Amygdala (tissue), 56 donors: ENCODE data around the gene RASGEF1C.
"Not testable (repeated sequence)": the region's sequence is repeated elsewhere in the genome, so short reads cannot be mapped to it uniquely, and the experiment has no call there.

Experiments used
- DNase-seq, 56 donors: peaks; one replicate each; lab custom pipeline; 2025; lab: John Stamatoyannopoulos, UW

The RASGEF1C gene

GRCh38 chr5:180093241-180093640 is 115.8 kb downstream of the RASGEF1C start:
- no peak for DNase-seq

- DNase-seq: peak in 13 of 56 donors; percentile 12 to 43 (median 24)
Measured at GRCh38 chr5:180090769-180091546, 118.1 kb downstream of the RASGEF1C start.

- DNase-seq: peak in 36 of 56 donors; percentile 19 to 80 (median 48)
Measured at GRCh38 chr5:180090098-180090768, 118.8 kb downstream of the RASGEF1C start.

- DNase-seq: not testable (repeated sequence)
Measured at GRCh38 chr5:180089628-180090027, 119.4 kb downstream of the RASGEF1C start.

GRCh38 chr5:180088561-180088960 is 120.5 kb downstream of the RASGEF1C start:
- no peak for DNase-seq

DNA sequence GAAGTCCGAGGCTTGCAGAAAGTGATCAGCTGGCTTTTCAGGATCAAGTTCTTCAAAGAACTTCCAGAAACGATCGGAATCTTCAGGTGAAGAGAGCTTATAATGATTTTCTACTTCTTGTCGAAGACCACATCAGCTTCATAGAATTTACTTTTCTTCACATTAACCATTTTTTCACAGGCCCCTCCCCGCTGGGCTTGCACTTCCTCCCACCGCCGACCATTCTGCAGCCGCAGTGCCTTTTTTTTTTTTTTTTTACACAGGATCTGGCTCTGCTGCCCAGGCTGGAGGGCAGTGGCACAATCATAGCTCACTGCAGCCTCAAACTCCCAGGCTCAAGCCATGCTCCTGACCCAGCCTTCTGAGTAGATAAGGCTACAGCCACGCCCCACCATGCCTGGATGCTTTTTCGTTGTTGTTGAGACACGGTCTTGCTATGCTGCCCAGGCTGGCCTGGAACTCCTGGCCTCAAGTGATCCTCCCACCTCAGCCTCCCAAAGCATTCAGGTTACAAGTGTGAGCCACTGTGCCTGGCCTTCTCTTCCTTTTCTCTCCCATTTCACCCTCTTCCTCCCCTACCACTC is 122.1 kb downstream of the RASGEF1C start:
- no peak for DNase-seq

DNA sequence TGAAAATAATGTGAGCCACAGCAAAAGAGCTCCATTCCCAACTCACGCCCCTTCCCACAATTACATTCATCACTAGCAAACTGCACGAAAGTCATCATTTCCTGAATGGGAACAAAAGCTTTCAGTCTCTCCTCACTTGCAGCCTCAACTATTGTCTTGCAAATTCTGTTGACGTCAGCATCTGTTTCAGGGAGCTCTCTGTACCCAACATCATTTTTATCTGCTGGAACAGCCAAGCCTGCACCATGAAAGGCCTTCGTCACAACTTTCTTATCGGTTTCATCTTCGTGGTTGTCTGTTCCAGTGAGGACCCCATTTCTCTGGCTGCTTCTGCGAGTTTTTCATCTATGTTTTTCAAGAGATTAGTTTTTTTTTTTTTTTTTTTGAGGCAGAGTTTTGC is 123.2 kb downstream of the RASGEF1C start:
- DNase-seq: peak in 14 of 56 donors; percentile 14 to 54 (median 38)

DNA sequence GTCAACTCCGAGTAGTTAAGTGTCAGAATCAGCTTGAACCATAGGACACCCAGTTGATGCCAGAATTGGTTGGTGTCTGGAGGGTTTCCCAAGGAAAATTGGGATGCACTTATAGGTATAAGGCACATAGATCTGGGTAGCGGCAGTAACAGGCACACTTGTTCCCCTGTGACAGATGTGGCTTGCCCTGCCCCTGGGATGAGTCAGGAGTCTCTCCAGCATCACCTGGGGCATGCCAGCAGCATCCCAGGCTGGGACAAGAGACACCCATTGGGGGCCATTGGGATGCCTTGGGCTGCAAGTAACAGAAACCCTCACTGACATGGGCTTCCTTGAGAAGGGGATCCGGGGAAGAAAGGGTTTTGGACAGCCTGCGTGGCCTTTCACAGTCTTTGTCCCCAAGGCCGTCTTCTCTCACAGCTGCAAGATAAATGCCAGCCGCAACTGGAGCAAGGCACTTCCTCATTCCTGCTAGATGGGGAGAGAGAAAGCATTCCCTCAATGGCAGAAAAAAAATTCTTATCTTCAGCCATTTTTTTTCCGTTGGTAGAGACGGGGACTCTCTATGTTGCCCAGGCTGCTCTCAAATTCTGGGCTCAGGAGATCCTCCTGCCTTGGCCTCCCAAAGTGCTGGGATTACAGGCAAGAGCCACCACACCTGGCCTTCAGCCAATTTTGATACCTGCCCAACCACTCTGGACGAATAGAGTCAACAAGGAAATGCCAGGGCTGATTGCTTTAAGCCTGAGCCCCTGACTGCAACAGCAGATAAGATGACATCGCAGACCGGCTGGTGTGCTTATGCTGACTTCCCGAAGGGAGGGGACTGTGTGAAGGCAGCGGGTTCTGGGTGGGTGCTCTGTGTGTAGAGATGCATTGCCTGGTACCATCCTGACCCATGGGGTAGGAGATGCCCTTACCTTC is 124.1 kb downstream of the RASGEF1C start:
- DNase-seq: no peak

DNA sequence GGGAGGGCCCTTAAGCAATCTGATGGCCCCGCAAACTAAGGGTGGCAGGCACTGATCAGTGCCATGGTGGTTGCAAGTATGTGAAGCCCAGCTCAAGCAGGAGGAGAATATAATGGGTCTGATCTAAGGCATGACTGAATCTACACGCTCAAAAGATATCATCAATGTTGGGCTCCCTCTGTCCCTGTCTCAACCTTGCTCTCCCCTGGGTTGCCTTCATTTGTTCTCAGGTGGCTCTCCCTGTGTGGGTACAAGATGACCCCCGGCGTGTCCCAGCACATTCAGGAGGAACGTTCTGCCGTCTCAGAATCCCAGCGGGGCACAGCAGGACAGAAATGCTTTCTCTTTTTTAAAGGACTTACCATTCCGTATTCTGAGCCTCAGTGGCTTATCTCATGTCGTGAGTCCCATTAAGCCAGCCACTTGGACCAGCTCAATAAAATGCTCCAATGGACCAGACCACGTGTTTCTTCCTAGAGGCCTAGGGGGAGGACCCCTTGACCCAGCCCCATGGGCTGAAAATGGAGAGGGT is 125.4 kb downstream of the RASGEF1C start:
- DNase-seq: no peak

- DNase-seq: peak in 1 of 56 donors; percentile 27
Measured at GRCh38 chr5:180082633-180083420, 126.2 kb downstream of the RASGEF1C start.

DNA sequence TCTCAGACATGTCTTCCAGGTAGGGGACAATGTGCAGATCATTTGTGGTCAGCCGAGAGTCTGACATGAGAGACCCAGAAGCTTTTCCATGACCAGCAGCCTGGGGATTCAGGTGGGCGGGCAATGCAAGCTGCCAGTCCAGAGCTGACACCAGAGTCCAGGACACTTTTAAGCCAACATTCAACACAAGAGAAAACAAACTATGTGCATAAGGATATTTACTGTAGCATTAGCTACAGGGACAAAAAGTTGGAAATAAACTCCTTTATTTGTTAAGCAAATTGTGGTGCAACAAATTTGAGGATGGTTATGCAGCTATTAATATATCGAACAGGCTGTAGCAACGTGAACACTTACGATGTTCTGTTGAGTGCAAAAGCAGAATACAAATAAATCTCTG is 127.5 kb downstream of the RASGEF1C start:
- DNase-seq: no peak

DNA sequence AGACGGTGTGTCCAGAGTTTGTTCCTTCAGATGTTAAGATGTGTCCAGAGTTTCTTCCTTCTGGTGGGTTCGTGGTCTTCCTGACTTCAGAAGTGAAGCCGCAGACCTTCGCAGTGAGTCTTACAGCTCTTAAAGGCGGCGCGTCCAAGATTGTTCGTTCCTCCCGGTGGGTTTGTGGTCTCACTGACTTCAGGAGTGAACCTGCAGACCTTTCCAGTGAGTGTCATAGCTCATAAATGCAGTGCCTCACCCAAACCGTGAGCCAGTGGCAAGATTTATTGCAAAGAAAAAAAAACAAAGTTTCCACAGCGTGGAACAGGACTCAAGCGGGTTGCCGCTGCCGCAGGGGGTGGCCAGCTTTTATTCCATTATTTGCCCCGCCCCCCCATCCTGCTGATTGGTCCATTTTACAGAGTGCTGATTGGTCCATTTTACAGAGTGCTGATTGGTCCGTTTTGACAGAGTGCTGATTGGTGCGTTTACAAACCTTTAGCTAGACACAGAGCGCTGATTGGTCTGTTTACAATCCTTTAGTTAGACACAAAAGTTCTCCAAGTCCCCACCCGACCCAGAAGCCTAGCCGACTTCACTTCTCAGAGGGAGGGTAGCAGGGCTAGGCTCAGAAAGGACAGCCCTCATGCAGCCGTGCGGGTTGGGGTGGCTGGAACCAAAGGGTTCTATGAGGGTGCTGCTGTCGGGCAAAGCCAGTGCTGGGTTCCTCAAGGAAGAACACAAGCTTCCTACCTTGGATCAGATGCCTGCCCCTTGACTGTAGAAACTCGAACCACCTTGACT is 128.3 kb downstream of the RASGEF1C start:
- DNase-seq: no peak

GRCh38 chr5:180079702-180080466 is 129.1 kb downstream of the RASGEF1C start:
- DNase-seq: no peak

DNA sequence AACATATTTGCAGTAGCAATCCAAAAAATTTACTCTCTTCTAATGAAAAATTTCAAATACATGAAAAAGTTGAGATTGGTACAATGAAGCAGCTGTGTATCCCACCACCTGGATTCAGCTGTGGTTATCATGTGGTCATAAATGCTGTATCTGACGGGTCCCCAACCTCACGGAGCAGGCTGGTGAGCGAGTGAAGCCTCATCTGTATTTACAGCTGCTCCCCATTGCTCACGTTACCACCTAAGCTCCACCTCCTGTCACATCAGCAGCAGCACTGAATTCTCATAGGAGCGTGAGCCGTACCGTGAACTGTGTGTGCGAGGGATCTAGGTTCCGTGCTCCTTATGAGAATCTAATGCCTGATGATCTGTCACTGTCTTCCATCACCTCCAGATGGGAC is 130.7 kb downstream of the RASGEF1C start:
- no peak for DNase-seq

DNA sequence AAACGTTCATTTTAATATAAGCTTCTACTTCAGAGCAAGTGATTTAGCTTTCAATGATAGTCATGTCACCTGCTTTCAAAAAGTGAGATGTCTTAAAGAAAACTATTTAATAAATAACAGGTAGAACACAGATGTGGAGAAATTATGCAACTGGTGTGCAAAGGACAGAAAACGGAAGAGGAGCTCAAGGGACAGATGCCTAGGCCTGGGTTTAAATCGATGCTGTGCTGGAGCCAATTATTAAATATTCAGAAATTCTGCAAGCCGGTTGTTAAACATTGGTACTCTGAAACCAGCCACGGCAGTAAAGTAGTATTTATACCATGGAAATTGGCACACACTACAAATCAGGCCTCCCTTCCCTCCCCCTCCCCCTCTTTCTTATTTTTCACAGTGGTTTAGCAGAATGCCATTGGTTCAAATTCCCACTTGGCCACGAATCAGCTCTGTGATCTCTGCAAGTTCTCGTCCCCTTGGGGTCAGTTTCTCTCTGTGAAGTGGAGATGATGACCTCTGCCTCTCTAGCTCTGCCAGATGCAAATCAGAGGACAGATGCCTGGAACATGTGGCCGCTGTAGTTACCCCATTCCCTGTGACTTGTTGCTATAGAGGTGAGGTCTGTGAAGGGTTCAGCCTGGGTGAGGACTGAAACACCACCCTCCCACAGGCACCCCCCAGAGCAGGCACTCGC is 131.3 kb downstream of the RASGEF1C start:
- DNase-seq: no peak

DNA sequence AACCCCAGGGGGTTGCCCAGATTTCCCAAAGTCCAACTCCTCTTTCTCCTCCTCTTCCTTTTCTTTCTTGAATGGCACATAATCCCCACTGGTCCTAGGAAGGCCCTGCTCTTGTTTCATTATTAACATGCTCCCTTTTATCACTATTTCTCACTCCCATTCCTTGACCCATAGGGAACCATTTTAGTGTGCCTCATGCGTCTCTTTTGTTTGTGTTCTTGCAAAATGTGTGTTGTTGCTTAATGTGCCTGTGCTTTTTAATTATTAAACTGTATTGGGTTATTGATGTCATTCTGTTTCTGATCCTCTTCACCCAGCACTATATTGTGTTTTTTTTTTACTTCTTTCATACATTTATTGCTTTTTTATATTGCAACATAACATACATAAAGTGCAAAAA is 133.3 kb downstream of the RASGEF1C start:
- no peak for DNase-seq

- DNase-seq: no peak
Measured at GRCh38 chr5:180074462-180074861, 134.5 kb downstream of the RASGEF1C start.
